GM12875 (cell line): Measurements from ENCODE around the gene SGF29.
A peak's percentile ranks its signal among the peaks of the same experiment; 100 is the strongest.
"Not testable (repeated sequence)": the region's sequence is repeated elsewhere in the genome, so short reads cannot be mapped to it uniquely, and the experiment has no call there.

Experiments
- H3K4me3 ChIP-seq: one replicate; pipeline ENCODE4 v1.5.1; 2011; ENCODE audit warnings: low read depth, low read length, control low read depth
- TF ChIP-seq, protein P1 (sequence below): IDR thresholded peaks from 2 replicates; pipeline ENCODE4 v1.5.1; 2011; ENCODE audit warnings: low read depth, mild to moderate bottlenecking, control low read depth, inconsistent platforms, low read length, moderate library complexity, borderline replicate concordance; ENCODE audit not compliant: insufficient read depth

Gene SGF29

GRCh38 chr16:28544998-28545397, 8.7 kb upstream of the SGF29 start:
- H3K4me3 ChIP-seq: no peak overlapping the region
- TF ChIP-seq, protein P1, sequence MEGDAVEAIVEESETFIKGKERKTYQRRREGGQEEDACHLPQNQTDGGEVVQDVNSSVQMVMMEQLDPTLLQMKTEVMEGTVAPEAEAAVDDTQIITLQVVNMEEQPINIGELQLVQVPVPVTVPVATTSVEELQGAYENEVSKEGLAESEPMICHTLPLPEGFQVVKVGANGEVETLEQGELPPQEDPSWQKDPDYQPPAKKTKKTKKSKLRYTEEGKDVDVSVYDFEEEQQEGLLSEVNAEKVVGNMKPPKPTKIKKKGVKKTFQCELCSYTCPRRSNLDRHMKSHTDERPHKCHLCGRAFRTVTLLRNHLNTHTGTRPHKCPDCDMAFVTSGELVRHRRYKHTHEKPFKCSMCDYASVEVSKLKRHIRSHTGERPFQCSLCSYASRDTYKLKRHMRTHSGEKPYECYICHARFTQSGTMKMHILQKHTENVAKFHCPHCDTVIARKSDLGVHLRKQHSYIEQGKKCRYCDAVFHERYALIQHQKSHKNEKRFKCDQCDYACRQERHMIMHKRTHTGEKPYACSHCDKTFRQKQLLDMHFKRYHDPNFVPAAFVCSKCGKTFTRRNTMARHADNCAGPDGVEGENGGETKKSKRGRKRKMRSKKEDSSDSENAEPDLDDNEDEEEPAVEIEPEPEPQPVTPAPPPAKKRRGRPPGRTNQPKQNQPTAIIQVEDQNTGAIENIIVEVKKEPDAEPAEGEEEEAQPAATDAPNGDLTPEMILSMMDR: no peak

GRCh38 chr16:28545964-28546363, 7.8 kb upstream of the SGF29 start:
- H3K4me3 ChIP-seq: not testable (repeated sequence)

- TF ChIP-seq, protein P1: no peak
- no peak overlapping the region for H3K4me3 ChIP-seq
Measured at GRCh38 chr16:28546626-28547025, 7.1 kb upstream of the SGF29 start.

- no peak overlapping the region for H3K4me3 ChIP-seq
- TF ChIP-seq, protein P1: no peak
Measured at GRCh38 chr16:28548306-28548802, 5.4 kb upstream of the SGF29 start.

- TF ChIP-seq, protein P1: peak; percentile 42; the same call in 1 of the 2 replicates
- H3K4me3 ChIP-seq: no peak overlapping the region
Measured at GRCh38 chr16:28549301-28549899, 4.3 kb upstream of the SGF29 start.

- TF ChIP-seq, protein P1: no peak
- peak overlapping the region; percentile 22 for H3K4me3 ChIP-seq
Measured at GRCh38 chr16:28554634-28555423, 1.1 kb downstream of the SGF29 start.

- TF ChIP-seq, protein P1: no peak
- H3K4me3 ChIP-seq: no peak overlapping the region
Measured at GRCh38 chr16:28555561-28555960, 1.8 kb downstream of the SGF29 start.
